Mesendoderm (in vitro differentiated cells): ENCODE results near the gene EDEM1.

Experiments used
- DNase-seq: peaks from one replicate; pipeline ENCODE4 v3.0.0; 2013
- H2AK5ac ChIP-seq: 2 replicates; pipeline ENCODE4 v1.6.1; 2013; ENCODE audit warnings: low read length, inconsistent platforms
- H2BK120ac ChIP-seq: 2 replicates; pipeline ENCODE4 v1.6.1; 2013; ENCODE audit warnings: low read depth, mild to moderate bottlenecking, low read length, moderate library complexity, mixed read lengths
- H2BK15ac ChIP-seq: replicated peaks from 2 replicates; pipeline ENCODE4 v1.6.1; 2013; ENCODE audit warnings: low read depth, mild to moderate bottlenecking, moderate library complexity
- H2BK5ac ChIP-seq: 2 replicates; pipeline ENCODE4 v1.6.1; 2013; ENCODE audit warnings: low read length, inconsistent platforms
- H3K18ac ChIP-seq: 2 replicates; pipeline ENCODE4 v1.6.1; 2013; ENCODE audit warnings: mild to moderate bottlenecking, low read length, mixed read lengths
- H3K23ac ChIP-seq: one replicate; pipeline ENCODE4 v1.6.1; 2013; ENCODE audit warnings: low read length
- H3K27ac ChIP-seq: 2 replicates; pipeline ENCODE4 v1.5.1; 2013; ENCODE audit warnings: low read depth, mild to moderate bottlenecking, inconsistent platforms, low read length, moderate library complexity
- H3K27me3 ChIP-seq: 2 replicates; pipeline ENCODE4 v1.6.1; 2013; ENCODE audit warnings: low read length, control low read depth, mild to moderate bottlenecking, inconsistent platforms; ENCODE audit not compliant: insufficient read depth, poor library complexity
- H3K36me3 ChIP-seq: 2 replicates; pipeline ENCODE4 v1.6.1; 2013; ENCODE audit warnings: low read length, inconsistent platforms; ENCODE audit not compliant: control insufficient read depth, insufficient read depth
- H3K4ac ChIP-seq: one replicate; pipeline ENCODE4 v1.6.1; 2013; ENCODE audit warnings: low read depth, mild to moderate bottlenecking, low read length, moderate library complexity
- H3K4me1 ChIP-seq: 2 replicates; pipeline ENCODE4 v1.6.1; 2013; ENCODE audit warnings: low read depth, low read length, inconsistent platforms; ENCODE audit not compliant: control insufficient read depth
- H3K4me2 ChIP-seq: 2 replicates; pipeline ENCODE4 v1.6.1; 2013; ENCODE audit warnings: low read length
- H3K4me3 ChIP-seq: 2 replicates; pipeline ENCODE4 v1.5.1; 2013; ENCODE audit warnings: mild to moderate bottlenecking, low read length
- H3K56ac ChIP-seq: one replicate; pipeline ENCODE4 v1.6.1; 2013; ENCODE audit warnings: low read length
- H3K79me1 ChIP-seq: 2 replicates; pipeline ENCODE4 v1.6.1; 2013; ENCODE audit warnings: low read length, inconsistent platforms
- H3K79me2 ChIP-seq: 2 replicates; pipeline ENCODE4 v1.6.1; 2013; ENCODE audit warnings: mild to moderate bottlenecking, low read length; ENCODE audit not compliant: control insufficient read depth, insufficient read depth
- H3K9ac ChIP-seq: 2 replicates; pipeline ENCODE4 v1.6.1; 2013; ENCODE audit warnings: low read length, inconsistent platforms
- H4K5ac ChIP-seq: one replicate; pipeline ENCODE4 v1.6.1; 2013; ENCODE audit warnings: low read length
- H4K8ac ChIP-seq: one replicate; pipeline ENCODE4 v1.6.1; 2013; ENCODE audit warnings: low read depth, mild to moderate bottlenecking, control low read depth, low read length, moderate library complexity
- WGBS: extraction: QIAGEN DNeasy Blood & Tissue Kit; methylation state at CpG from one replicate; pipeline ENCODE4 v1.1.7; 2013; ENCODE audit warnings: low lambda C conversion rate, missing lambda C conversion rate; ENCODE audit not compliant: insufficient coverage; ENCODE audit errors: extremely low coverage; 5-methylcytosine and 5-hydroxymethylcytosine counted together

Gene EDEM1

DNA sequence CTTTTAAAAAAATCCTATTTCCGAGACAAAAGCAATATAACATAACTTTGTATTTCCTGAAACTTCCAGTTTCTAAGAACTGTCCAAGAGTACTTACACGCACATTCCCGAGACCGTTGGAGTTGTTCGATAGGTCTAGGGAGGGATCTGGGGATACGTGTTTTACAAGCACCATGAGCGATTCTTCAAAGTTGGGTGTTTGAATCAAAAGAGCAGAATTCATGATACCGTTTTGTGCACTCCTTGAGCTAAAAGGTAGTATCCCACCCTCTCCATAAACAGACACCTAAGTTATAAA lies 700 bp upstream of the EDEM1 start:
- peaks cover 8% of the 10 kb centered on the region for H3K4me1 ChIP-seq
- no peak overlapping the region for H2BK120ac ChIP-seq
- H4K8ac ChIP-seq: no peak overlapping the region
- H3K79me1 ChIP-seq: peaks cover 10% of the 10 kb centered on the region
- H3K27ac ChIP-seq: no peak overlapping the region
- no peaks in the 10 kb centered on the region for H3K27me3 ChIP-seq
- H3K9ac ChIP-seq: peak overlapping the region; percentile 87
- H3K23ac ChIP-seq: no peak overlapping the region
- peak overlapping the region; percentile 75 for H3K4ac ChIP-seq
- WGBS: no CpG with 5 or more reads among the region's 8 CpGs
- peaks cover 16% of the 10 kb centered on the region for H3K79me2 ChIP-seq
- H3K36me3 ChIP-seq: no peaks in the 10 kb centered on the region
- no peak overlapping the region for H2BK15ac ChIP-seq
- no peak overlapping the region for H4K5ac ChIP-seq
- peak overlapping the region; percentile 66 for H3K4me3 ChIP-seq
- H3K4me2 ChIP-seq: peak overlapping the region; percentile 98
- peak overlapping the region; percentile 88 for H3K56ac ChIP-seq
- H2AK5ac ChIP-seq: no peak overlapping the region
- peak overlapping the region; percentile 71 for H3K18ac ChIP-seq
- no peak overlapping the region for H2BK5ac ChIP-seq
- no peak for DNase-seq

- H2BK5ac ChIP-seq: no peak overlapping the region
- H2AK5ac ChIP-seq: no peak overlapping the region
- DNase-seq: peak; percentile 65
- H3K27ac ChIP-seq: peak overlapping the region; percentile 69
- H2BK15ac ChIP-seq: no peak overlapping the region
- H3K79me2 ChIP-seq: peaks cover 22% of the 10 kb centered on the region
- H3K36me3 ChIP-seq: no peaks in the 10 kb centered on the region
- H2BK120ac ChIP-seq: peak overlapping the region; percentile 39
- H3K4me1 ChIP-seq: peaks cover 8% of the 10 kb centered on the region
- no peaks in the 10 kb centered on the region for H3K27me3 ChIP-seq
- no peak overlapping the region for H4K8ac ChIP-seq
- H3K18ac ChIP-seq: peak overlapping the region; percentile 89
- peak overlapping the region; percentile 74 for H3K23ac ChIP-seq
- no peak overlapping the region for H4K5ac ChIP-seq
- H3K4me2 ChIP-seq: peak overlapping the region; percentile 90
- WGBS: no CpG with 5 or more reads among the region's 66 CpGs
- peak overlapping the region; percentile 95 for H3K9ac ChIP-seq
- peak overlapping the region; percentile 93 for H3K4me3 ChIP-seq
- peak overlapping the region; percentile 97 for H3K56ac ChIP-seq
- peaks cover 14% of the 10 kb centered on the region for H3K79me1 ChIP-seq
- peak overlapping the region; percentile 97 for H3K4ac ChIP-seq
Observed at GRCh38 chr3:5187920-5188418, 462 bp downstream of the EDEM1 start.

DNA sequence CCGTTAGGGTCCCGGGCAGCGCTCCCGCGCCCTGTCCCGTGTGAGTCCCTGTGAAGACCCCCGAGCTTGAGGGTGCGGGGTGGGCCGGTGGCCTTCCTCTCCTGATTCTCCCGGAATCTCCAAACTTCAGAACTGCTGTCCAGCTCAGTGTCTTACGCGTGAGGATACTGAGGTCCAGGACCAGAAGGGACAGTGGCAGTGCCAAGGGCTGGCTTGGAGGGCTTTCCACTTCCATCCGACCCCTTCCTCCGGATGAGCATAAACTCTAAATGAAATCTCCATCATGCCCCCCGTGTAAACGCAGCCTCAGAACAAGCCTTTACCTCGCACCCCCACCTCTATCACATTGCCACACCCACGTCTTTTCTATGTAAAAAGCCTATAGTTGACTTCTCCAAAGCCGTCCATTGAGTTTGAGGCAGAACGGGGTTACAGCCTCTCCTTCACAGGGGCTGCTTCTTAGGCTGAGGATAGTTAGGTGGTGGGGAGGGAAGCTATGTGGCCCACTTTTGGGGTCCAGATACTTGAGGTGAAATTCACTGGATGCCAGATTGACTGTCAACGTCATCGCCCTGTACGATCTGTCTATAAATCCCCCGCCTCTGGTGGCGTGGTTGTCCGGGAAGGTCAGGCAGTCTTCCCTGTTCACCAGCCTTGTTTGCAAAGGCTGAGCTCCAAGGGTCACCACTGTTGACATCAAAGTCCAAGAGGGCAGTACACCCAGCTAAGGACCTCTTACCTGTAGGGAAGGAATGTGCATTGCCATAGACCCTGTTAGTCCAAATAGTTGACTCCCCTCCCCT lies 1.1 kb downstream of the EDEM1 start:
- no peak overlapping the region for H4K8ac ChIP-seq
- peak overlapping the region; percentile 95 for H3K9ac ChIP-seq
- H3K23ac ChIP-seq: peak overlapping the region; percentile 29
- H3K4me1 ChIP-seq: peaks cover 8% of the 10 kb centered on the region
- H3K18ac ChIP-seq: peak overlapping the region; percentile 89
- H2AK5ac ChIP-seq: peak overlapping the region; percentile 37
- H3K36me3 ChIP-seq: no peaks in the 10 kb centered on the region
- no CpG with 5 or more reads among the region's 26 CpGs for WGBS
- H3K27ac ChIP-seq: no peak overlapping the region
- no peak overlapping the region for H2BK5ac ChIP-seq
- DNase-seq: peak; percentile 69
- H3K4ac ChIP-seq: peak overlapping the region; percentile 97
- H3K56ac ChIP-seq: peak overlapping the region; percentile 97
- H2BK120ac ChIP-seq: no peak overlapping the region
- H2BK15ac ChIP-seq: no peak overlapping the region
- peaks cover 17% of the 10 kb centered on the region for H3K79me1 ChIP-seq
- peak overlapping the region; percentile 90 for H3K4me2 ChIP-seq
- peaks cover 25% of the 10 kb centered on the region for H3K79me2 ChIP-seq
- peak overlapping the region; percentile 93 for H3K4me3 ChIP-seq
- no peak overlapping the region for H4K5ac ChIP-seq
- no peaks in the 10 kb centered on the region for H3K27me3 ChIP-seq

- Histone ChIP-seq H3K4me3 (no peak overlapping the region), H2BK120ac (no peak overlapping the region), H3K79me1 (peaks cover 22% of the 10 kb centered on the region), H2AK5ac (no peak overlapping the region), H3K23ac (no peak overlapping the region), H2BK5ac (no peak overlapping the region), H3K36me3 (no peaks in the 10 kb centered on the region), H3K4ac (no peak overlapping the region), H3K56ac (peak overlapping the region; percentile 44), H3K9ac (peak overlapping the region; percentile 7), H3K27ac (no peak overlapping the region), H4K8ac (no peak overlapping the region), H3K27me3 (no peaks in the 10 kb centered on the region), H2BK15ac (no peak overlapping the region), H3K4me2 (peak overlapping the region; percentile 11), H3K18ac (no peak overlapping the region), H3K79me2 (peaks cover 25% of the 10 kb centered on the region), H3K4me1 (peaks cover 8% of the 10 kb centered on the region), H4K5ac (no peak overlapping the region)
- 100% methylated on average over 1 of the region's 7 CpGs for WGBS
- no peak for DNase-seq
Observed at GRCh38 chr3:5190147-5190791, 2.8 kb downstream of the EDEM1 start.

GRCh38 chr3:5191555-5192304 lies 4.2 kb downstream of the EDEM1 start:
- no peak overlapping the region for H3K27ac ChIP-seq
- no peak overlapping the region for H4K5ac ChIP-seq
- H2BK5ac ChIP-seq: no peak overlapping the region
- no peak overlapping the region for H3K4ac ChIP-seq
- no peaks in the 10 kb centered on the region for H3K36me3 ChIP-seq
- H2BK15ac ChIP-seq: no peak overlapping the region
- no CpG with 5 or more reads among the region's 5 CpGs for WGBS
- H2AK5ac ChIP-seq: no peak overlapping the region
- no peak overlapping the region for H3K56ac ChIP-seq
- peaks cover 6% of the 10 kb centered on the region for H3K4me1 ChIP-seq
- H3K4me2 ChIP-seq: no peak overlapping the region
- no peak for DNase-seq
- H3K4me3 ChIP-seq: no peak overlapping the region
- H4K8ac ChIP-seq: no peak overlapping the region
- H3K23ac ChIP-seq: no peak overlapping the region
- no peaks in the 10 kb centered on the region for H3K27me3 ChIP-seq
- H3K18ac ChIP-seq: no peak overlapping the region
- peaks cover 24% of the 10 kb centered on the region for H3K79me1 ChIP-seq
- no peak overlapping the region for H3K9ac ChIP-seq
- H3K79me2 ChIP-seq: peaks cover 28% of the 10 kb centered on the region
- no peak overlapping the region for H2BK120ac ChIP-seq
